SU-DHL-6 (cell line): ENCODE results near the gene POU3F2.

Source experiments
- H2AFZ ChIP-seq: fragments of 200-600 bp; sonication (generic); 2 replicates; pipeline ENCODE4 v1.6.1; 2014; ENCODE audit warnings: low read depth, mild to moderate bottlenecking, moderate library complexity, mixed read lengths, antibody characterized with exemption, low read length; ENCODE audit not compliant: severe bottlenecking
- H3F3A ChIP-seq: fragments of 200-600 bp; shearing (Covaris generic); 2 replicates; pipeline ENCODE4 v1.6.0; 2016; ENCODE audit warnings: antibody characterized with exemption, mild to moderate bottlenecking; ENCODE audit not compliant: insufficient read depth
- H3K27ac ChIP-seq: fragments of 200-600 bp; sonication (generic); 2 replicates; pipeline ENCODE4 v1.5.1; 2016; ENCODE audit warnings: low read depth, mild to moderate bottlenecking, low read length, moderate library complexity, mixed read lengths
- H3K27me3 ChIP-seq: fragments of 200-600 bp; sonication (generic), shearing (Covaris generic); 2 replicates; pipeline ENCODE4 v1.6.0; 2014; ENCODE audit warnings: mild to moderate bottlenecking, low read length
- H3K36me3 ChIP-seq: fragments of 200-600 bp; sonication (generic); 2 replicates; pipeline ENCODE4 v1.6.1; 2014; ENCODE audit warnings: mild to moderate bottlenecking, low read length, mixed read lengths
- H3K4me2 ChIP-seq: fragments of 300-600, 200-600 bp; shearing (Covaris generic), sonication (generic); 2 replicates; pipeline ENCODE4 v1.6.0; 2014; ENCODE audit warnings: low read length, low read depth, mild to moderate bottlenecking; ENCODE audit not compliant: poor library complexity, severe bottlenecking
- H3K4me3 ChIP-seq: fragments of 200-600 bp; sonication (generic); 2 replicates; pipeline ENCODE4 v1.5.1; 2014; ENCODE audit warnings: antibody characterized with exemption, low read length, mild to moderate bottlenecking, mixed read lengths; ENCODE audit not compliant: insufficient read depth, poor library complexity, severe bottlenecking
- H3K79me2 ChIP-seq: fragments of 200-600 bp; sonication (generic); 2 replicates; pipeline ENCODE4 v1.6.1; 2014; ENCODE audit warnings: mild to moderate bottlenecking, low read length, moderate library complexity; ENCODE audit not compliant: insufficient read depth
- H3K9ac ChIP-seq: fragments of 200-600 bp; sonication (generic); 2 replicates; pipeline ENCODE4 v1.7.0; 2014; ENCODE audit warnings: mild to moderate bottlenecking, low read length
- H3K9me2 ChIP-seq: fragments of 200-600 bp; sonication (generic); replicated peaks from 2 replicates; pipeline ENCODE4 v1.6.1; 2014; ENCODE audit warnings: low read length; ENCODE audit not compliant: insufficient read depth
- H3K9me3 ChIP-seq: fragments of 200-600 bp; sonication (generic); 2 replicates; pipeline ENCODE4 v1.6.1; 2014; ENCODE audit warnings: low read length, mixed read lengths; ENCODE audit not compliant: insufficient read depth
- H4K20me1 ChIP-seq: fragments of 200-600 bp; sonication (generic); 2 replicates; pipeline ENCODE4 v1.6.1; 2014; ENCODE audit warnings: low read depth, mild to moderate bottlenecking, antibody characterized with exemption, low read length, moderate library complexity, mixed read lengths
- EZH2phosphoT487 ChIP-seq: fragments of 200-600 bp; sonication (generic), shearing (Covaris generic); conservative IDR thresholded peaks from 2 replicates; pipeline ENCODE4 v1.6.1; 2018; ENCODE audit warnings: mild to moderate bottlenecking, antibody characterized with exemption, low read length, moderate library complexity, mixed read lengths
- TF ChIP-seq, protein P1 (sequence below): fragments of 200-600 bp; sonication (generic); IDR thresholded peaks from one replicate; pipeline ENCODE4 v1.5.1; 2017; ENCODE audit warnings: antibody characterized with exemption, mild to moderate bottlenecking, low read length, moderate library complexity; ENCODE audit not compliant: insufficient read depth, poor library complexity, severe bottlenecking

The POU3F2 gene

DNA sequence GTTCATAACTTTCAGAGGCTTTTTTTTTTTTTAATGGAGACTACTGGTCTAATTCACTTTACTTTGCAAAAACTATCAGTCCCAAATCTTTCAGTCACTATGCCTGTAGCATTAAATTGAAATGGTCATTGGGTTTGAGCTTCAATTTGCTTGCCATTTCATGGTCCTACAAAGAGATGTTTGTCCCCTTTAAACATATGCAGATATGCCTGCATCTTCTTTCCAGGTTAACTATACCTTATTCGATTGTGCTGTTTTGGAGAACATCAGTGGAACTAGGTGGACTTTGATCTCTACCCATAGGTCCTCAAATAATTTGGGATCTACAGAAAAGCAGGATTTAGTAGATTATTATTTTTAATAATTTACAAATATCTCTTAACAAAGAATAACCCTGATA lies 4.6 kb downstream of the POU3F2 start:
- H3K9me2 ChIP-seq: no peaks in the 10 kb centered on the region
- no peak for TF ChIP-seq EZH2phosphoT487
- TF ChIP-seq, protein P1, sequence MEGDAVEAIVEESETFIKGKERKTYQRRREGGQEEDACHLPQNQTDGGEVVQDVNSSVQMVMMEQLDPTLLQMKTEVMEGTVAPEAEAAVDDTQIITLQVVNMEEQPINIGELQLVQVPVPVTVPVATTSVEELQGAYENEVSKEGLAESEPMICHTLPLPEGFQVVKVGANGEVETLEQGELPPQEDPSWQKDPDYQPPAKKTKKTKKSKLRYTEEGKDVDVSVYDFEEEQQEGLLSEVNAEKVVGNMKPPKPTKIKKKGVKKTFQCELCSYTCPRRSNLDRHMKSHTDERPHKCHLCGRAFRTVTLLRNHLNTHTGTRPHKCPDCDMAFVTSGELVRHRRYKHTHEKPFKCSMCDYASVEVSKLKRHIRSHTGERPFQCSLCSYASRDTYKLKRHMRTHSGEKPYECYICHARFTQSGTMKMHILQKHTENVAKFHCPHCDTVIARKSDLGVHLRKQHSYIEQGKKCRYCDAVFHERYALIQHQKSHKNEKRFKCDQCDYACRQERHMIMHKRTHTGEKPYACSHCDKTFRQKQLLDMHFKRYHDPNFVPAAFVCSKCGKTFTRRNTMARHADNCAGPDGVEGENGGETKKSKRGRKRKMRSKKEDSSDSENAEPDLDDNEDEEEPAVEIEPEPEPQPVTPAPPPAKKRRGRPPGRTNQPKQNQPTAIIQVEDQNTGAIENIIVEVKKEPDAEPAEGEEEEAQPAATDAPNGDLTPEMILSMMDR: no peak
- no peak overlapping the region for H3K4me3 ChIP-seq
- no peak overlapping the region for H3K4me2 ChIP-seq
- H3K9ac ChIP-seq: no peak overlapping the region
- no peaks in the 10 kb centered on the region for H3K27me3 ChIP-seq
- H3K79me2 ChIP-seq: no peaks in the 10 kb centered on the region
- H3K27ac ChIP-seq: no peak overlapping the region
- no peaks in the 10 kb centered on the region for H3K9me3 ChIP-seq
- no peak overlapping the region for H2AFZ ChIP-seq
- no peaks in the 10 kb centered on the region for H3F3A ChIP-seq
- H3K36me3 ChIP-seq: no peaks in the 10 kb centered on the region
- H4K20me1 ChIP-seq: no peaks in the 10 kb centered on the region

DNA sequence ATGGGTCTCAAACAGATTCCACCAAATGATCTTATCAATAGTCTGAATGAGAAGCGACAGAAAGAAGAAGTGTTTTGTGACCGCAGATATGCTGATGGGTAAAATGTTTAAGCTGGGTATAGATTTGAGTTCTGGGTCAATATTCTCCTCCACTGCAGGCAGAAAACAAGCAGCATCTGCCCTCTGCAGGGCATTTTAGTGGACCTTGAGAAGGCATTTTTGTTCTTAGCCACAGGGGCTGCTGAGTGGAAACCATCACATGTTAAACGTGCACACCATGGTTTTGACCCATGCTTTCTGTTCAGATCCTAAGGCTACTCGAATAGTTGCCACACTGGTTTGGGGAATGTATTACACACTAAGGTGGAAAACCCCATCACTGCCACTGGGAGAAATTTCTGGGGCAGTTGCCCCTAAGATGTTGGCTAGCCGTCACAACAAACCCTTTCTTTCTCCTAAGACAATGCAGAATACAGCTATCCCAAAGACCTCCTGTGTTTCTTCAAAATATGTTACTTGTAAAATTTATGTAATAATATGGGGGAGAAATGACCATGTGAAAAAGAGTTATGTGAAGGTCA lies 5.5 kb downstream of the POU3F2 start:
- Histone ChIP-seq H4K20me1 (no peaks in the 10 kb centered on the region), H3K4me3 (no peak overlapping the region), H3K9me3 (no peaks in the 10 kb centered on the region), H3K9ac (no peak overlapping the region), H3F3A (no peaks in the 10 kb centered on the region), H3K27ac (no peak overlapping the region), H3K27me3 (no peaks in the 10 kb centered on the region), H3K79me2 (no peaks in the 10 kb centered on the region), H3K9me2 (no peaks in the 10 kb centered on the region), H3K4me2 (no peak overlapping the region), H2AFZ (no peak overlapping the region), H3K36me3 (no peaks in the 10 kb centered on the region)
- TF ChIP-seq EZH2phosphoT487: no peak
- TF ChIP-seq, protein P1: no peak

DNA sequence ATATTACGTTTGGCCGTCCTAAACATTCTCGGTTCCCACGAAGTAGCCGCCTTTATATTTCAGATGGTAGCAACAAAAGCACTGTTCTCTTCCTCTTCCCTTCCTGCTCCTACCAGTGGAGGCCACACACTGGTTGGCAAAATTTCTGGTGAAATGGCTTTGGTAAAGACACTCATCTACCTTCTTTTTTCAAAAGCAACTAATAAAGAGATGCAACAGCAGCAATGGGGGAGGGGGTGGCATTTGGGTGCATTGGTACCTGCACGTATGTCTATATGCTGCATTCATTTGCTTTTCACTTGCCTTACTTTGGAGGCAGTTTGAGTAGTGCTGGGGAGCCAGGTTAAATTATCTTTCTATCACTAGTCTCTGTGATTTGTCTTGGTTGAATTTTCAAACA lies 6.0 kb downstream of the POU3F2 start:
- Histone ChIP-seq H3K27me3 (no peaks in the 10 kb centered on the region), H3K79me2 (no peaks in the 10 kb centered on the region), H4K20me1 (no peaks in the 10 kb centered on the region), H3K9ac (no peak overlapping the region), H3K27ac (no peak overlapping the region), H3F3A (no peaks in the 10 kb centered on the region), H3K4me3 (no peak overlapping the region), H3K9me3 (no peaks in the 10 kb centered on the region), H3K36me3 (no peaks in the 10 kb centered on the region), H2AFZ (no peak overlapping the region), H3K4me2 (no peak overlapping the region), H3K9me2 (no peaks in the 10 kb centered on the region)
- no peak for TF ChIP-seq EZH2phosphoT487
- TF ChIP-seq, protein P1: no peak
